T follicular helper cell (primary cell): ENCODE measurements around the gene GAS7.

Source experiments
- DNase-seq: peaks from one replicate; pipeline ENCODE4 v3.0.0-alpha.2; 2020; ENCODE audit warnings: low read depth

Gene GAS7

DNA sequence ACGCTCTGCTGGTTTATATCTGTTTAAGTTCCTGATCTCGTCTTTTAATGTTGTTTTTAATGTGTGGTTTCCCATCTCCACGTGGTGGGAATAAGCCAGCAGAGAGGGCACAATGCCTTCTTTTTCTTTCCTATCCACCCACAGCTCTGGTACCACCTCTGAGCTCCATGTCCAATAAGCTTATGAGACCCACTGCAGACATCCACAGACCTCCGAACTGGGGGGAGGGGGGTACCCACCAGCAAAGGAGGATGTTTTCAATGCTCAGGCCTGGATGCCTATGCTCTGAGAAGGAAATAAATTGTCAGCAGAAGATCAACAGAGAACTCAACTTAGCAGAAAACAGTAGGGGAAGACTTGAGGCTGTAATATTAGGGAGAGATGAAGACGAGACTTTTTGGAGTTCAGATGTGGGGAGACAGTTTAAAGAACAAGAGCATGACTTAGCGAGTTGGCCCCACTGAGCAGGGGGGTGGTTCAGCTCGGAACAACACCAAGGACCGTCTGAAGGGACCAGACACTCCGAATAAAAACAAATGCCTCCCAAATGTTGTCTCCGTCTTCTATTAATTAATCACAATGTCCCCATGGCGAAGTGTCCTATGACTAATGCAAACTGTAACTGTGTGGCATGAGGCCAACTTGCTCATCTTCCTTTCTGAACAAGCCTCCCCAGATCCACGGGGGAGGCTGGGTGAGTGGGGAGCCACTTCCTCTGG lies 62.7 kb downstream of the GAS7 start:
- no peak for DNase-seq

GRCh38 chr17:10130677-10131076 lies 67.7 kb downstream of the GAS7 start:
- no peak for DNase-seq

GRCh38 chr17:10130263-10130662 lies 68.1 kb downstream of the GAS7 start:
- no peak for DNase-seq

GRCh38 chr17:10127819-10128425 lies 70.5 kb downstream of the GAS7 start:
- no peak for DNase-seq

DNA sequence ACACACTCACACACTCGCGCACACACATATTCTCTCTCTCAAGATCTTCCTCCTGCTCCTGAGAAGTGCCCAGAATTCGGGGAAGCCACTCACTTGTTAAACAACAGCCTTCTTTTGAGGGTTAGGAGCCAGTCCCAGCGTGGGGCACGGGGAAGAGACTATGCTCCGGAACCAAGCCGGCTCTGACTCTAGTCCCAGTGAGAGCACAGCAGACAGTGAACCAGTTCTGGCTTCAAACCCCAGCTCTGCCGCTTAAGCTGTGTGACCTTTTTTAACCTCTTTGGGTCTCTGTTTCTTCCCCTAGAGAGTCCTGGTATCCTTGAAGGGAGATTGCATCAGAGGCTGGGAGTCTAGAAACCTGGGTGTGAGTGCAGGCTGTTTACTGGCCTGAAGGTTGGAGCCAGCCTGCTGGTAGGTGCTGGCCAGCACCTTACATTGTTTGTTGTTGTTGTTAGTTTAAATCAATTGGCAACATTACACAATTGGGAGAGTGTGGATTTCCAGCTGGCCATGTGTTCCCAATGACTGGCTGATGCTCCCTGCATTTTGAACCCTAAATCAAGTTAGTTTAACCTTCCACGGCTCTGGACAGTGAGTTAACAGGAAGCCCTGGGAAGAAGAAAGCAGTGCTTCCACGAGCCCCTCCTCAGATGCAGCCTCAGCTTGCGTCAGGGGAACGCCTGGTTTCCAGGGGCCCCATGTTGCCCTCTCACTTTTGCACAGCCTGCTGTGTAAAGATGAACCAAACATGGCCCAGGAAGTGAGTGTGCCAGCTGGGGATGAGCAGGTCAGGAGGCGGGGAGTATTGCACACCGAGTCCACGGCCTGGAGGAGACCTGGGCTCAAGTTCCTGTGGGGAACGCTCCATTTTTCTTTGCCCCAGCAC lies 71.5 kb downstream of the GAS7 start:
- DNase-seq: no peak

- DNase-seq: no peak
Measured at GRCh38 chr17:10126276-10126615, 72.2 kb downstream of the GAS7 start.

- DNase-seq: no peak
Measured at GRCh38 chr17:10125531-10126275, 72.7 kb downstream of the GAS7 start.

GRCh38 chr17:10123093-10123492 lies 75.3 kb downstream of the GAS7 start:
- no peak for DNase-seq

DNA sequence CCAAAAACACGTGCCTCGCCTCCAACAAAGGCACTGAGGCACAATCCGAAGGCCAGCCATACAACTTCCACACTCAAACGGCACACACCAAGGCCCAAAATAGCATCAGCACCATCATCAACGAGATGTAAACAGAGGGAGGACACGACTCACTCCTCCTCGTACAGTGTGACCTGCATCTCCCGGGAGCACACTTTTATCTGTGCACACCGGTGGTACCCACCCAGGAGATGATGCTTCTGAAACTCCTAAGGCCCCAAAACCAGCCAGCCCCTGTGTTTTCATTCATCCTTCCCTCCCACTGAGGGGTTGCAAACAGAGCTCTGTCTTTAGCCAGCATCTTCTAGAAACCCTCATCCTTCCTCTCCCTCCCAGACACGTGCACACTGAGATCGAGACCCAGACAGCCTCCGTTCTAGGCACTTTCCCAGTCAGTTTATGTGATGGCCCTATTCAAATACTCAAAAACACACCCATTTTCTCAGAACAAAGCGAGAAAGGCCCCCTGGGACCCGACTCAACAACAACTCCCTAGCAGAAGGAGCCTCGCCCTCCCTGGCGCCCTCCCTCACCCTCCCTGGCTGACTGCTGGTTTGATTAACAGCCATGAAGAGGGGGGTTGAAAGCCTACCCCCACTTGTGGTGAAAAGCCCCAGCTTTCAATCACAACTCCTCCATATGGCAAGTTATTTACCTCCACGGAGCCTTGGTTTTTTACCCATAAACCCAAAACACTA lies 76.3 kb downstream of the GAS7 start:
- no peak for DNase-seq

DNA sequence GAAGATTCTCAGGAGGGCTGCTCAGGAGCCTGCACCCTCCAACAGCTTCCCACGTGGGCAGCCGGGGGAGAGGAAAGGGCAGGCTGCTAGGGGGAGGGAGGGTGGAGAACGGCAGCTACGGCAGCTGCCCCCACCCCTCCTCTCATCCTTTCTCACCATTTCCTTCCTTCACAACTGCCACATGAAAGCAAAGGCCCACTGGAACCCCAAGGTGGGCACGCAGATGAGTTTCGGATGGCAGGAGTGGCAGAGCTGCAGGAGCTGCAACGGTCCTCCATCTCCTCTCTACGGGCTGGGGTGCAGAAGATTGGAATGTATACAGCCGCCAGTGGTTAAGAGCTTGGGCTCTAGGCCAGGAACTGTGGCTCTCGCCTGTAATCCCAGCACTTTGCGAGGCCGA lies 77.7 kb downstream of the GAS7 start:
- DNase-seq: no peak

GRCh38 chr17:10120109-10120485 lies 78.3 kb downstream of the GAS7 start:
- no peak for DNase-seq

GRCh38 chr17:10119203-10120108 lies 79.0 kb downstream of the GAS7 start:
- no peak for DNase-seq

GRCh38 chr17:10118788-10119130 lies 79.6 kb downstream of the GAS7 start:
- no peak for DNase-seq

DNA sequence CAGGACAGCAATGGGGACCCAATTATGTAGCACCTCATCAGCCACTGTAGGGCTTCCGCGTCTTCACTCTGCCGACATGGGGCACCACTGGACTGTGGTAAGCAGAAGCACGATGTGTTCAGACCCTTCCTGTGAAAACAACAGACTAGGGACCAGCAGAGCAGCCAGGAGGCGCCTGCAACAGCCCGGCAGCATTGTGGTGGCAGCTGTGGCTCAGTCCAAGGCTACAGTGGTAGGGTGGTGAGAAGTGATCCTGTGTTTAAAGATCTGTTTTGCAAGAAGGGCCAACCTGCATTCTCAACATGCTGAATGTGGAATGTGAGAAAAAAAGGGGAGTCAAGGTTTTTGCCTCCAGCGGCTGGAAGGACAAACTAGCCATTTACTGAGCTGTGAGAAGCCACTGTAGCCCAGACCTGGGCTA lies 80.8 kb downstream of the GAS7 start:
- DNase-seq: no peak

DNA sequence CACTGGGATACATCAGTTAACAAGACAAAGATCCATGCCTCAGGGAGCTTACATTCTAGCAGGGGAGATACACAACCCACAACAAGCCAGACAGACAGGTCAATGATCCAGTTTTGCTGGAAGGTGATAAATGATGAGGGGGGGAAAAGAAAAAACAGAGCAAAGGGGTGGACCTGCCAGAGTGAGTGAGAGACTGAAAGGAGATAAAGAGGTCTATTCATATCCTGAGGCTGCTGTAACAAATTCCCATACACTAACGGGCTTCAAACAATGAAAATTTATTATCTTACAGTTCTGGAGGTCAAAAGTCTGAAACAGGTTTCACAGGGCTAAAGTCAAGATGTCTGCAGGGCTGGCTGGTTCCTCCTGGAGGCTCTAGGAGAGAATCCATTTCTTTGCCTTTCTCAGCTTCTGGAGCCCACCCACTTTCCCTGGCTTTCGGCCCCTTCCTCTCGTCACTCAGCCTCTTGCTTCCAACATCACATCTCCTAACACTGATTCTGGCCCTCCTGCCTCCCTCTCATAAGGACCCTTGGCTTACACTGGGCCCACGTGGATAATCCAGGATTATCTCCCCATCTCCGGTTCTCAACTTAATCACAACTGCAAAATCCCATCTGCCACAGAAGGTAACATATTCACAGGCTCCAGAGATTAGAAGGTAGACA lies 81.5 kb downstream of the GAS7 start:
- no peak for DNase-seq

DNA sequence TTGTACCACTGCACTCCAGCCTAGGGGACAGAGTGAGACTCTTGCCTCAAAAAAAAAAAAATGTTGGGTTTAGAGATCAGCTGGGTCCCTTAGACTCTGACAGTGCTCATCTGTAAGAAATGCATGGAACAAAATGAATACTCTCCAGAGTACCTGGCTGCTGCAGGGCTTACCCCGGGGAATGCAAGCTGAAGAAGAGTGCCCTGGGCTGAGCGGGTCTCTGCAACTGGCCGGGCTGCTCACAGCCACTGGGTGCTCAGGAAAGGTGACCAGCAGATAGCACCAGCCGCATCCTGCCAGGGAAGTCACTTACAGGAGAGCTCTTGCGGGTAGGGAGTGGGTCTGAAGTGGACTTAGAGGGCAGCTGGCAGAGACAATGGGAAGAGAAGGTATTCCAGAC lies 82.1 kb downstream of the GAS7 start:
- DNase-seq: no peak

DNA sequence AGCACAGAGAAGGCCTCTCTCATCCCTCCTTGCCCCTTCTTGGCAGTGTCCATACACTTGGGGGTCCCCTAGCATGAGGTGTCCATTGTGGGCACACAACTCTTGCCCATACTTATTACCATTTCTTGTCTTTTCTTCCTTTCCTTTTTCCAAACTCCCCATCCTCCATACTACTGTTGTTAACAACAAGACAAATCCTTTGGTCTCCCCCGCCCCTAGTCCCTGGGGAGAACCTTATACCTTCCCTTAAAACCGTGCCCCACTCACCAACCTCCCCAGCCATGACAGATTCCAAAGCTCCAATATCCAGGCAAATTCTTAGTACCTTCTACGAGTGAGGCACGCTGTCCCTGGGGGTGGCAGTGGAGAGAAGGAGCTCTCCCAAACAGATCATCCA lies 82.9 kb downstream of the GAS7 start:
- DNase-seq: no peak

DNA sequence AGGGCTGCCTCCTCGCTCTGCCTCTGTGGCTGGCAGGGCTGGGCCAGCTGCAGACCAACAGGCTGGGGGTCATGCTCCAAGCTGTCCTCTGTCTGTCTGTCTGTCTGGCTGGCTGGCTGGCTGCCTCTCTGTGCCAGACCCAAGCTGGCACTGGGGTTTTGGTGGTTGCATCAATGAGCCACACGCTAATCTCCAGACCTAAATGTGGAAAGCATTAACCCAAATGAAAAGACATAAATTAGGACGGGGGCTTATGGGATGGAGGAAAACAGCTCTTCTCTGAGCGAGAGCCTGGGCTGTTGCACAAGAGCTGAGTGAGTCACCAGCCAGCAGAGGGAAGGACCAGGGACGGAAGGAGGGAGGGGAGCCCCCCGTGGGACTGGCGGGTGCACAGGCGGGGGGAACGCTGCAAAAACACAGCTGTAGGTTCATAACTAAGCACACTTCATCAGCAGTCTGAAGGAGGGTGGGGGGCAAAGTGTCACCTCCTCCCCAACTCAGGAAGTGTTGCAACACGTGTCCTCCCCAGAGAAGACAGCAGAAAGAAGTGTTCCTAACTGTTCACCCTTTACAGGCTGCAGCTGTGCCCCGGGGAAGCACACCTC lies 83.4 kb downstream of the GAS7 start:
- DNase-seq: no peak

GRCh38 chr17:10112962-10113361 lies 85.4 kb downstream of the GAS7 start:
- no peak for DNase-seq
